CD4-positive, alpha-beta T cell treated with Interleukin-17A for 1 hour (primary cell): ENCODE measurements around the gene DZIP1.

Source experiments
- DNase-seq: peaks from one replicate; pipeline ENCODE4 v3.0.0-alpha.2; 2020

The DZIP1 gene

DNA sequence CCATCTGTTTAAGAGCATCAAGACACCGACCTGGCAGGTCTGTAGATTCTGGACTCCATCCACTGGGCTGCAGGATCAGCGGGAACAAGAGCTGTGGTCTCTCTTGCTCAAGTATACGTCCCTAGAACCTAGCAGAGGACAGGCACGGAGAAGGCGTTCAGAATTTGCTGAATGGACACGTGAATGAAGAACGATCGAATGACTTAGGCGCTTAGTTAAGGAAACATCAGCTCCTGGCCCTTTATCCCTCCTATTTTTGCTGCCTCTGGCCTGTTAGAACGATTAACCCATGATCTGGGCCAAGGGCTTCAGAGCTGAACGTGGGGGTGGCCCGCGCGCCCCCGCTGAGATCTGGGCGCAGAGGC lies 953 bp downstream of the DZIP1 start:
- DNase-seq = no peak

DNA sequence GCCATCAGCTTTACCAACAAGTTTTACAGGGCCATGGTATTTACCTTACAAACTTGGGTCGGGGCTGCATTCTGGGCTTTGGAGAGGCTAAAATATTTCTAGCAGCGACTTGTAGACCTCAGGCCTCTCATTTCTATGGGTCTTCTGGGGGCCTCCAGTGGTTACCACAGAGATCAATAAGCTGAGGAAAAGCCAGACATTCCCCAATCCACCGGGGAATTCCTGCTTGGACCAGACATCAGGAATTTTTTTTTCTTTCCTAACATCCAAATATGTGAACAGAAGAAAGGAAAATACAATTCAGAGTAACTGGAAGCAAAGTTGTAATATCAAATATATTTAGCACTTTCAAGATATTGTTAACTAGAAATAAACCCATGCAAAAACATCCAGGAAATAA lies 1.5 kb downstream of the DZIP1 start:
- no peak for DNase-seq

DNA sequence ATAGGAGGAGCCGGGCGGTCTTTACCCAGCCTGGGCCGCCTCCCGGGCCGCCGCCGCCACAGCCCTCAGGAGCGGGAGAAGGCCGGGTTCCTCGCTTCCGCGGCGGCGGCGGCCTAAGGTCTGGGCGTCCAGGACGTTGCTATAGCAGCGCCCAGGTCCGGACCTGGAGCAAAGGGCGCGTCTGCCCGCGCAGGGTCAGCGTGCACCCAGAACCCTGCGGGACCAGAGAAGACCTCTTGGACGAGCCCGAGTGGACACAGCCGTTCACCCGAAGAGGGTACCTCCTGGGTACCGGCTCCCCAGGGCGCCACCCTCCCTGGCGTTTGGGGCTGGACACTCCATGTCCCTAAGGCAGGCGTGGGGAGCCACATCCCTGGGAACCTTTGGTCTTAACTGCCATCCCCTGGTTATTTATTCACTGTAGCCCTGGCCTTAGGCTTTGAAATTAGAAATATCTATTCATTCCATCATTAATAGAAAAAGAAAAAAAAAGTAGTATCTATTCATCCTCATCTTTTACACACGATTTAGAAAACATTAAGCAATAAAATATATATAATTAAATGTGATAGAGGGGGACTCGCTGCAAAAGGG lies 2.4 kb downstream of the DZIP1 start:
- no peak for DNase-seq

DNA sequence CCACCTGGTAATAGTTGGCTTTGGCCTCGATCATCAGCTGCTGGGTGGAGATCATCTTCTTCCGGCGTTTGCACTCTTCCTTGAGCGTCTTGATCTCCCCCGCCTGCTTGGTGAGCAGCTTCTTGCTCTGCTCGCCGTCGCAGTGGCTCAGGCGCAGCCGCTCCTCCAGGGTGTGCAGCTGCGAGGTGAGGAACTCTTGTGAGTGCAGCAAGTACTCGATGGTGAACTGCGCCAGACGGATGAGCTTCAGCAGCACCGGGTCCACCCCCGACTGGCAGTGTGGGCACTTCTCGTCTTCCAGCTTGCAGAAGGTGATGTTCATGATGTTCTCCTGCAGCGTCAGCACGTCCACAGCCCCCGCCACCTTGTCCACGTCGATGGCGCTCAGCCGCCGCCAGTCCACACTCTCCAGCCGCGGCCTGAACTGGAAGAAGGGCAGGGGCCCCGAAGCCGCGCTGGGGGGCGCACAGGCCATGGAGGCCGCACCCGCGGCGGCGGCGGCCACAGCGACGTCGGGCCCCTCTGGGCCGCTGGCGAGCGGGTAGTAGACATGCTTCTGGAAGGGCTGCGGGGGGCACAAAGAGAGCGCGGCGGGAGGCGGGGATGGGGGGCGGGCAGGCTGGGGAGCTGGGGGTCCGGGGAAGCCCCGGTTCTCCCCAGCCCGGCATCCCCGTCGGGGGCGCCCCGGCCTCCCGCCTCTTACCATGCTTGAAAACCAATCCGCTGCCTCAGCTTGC lies 3.0 kb downstream of the DZIP1 start:
- DNase-seq = no peak

DNA sequence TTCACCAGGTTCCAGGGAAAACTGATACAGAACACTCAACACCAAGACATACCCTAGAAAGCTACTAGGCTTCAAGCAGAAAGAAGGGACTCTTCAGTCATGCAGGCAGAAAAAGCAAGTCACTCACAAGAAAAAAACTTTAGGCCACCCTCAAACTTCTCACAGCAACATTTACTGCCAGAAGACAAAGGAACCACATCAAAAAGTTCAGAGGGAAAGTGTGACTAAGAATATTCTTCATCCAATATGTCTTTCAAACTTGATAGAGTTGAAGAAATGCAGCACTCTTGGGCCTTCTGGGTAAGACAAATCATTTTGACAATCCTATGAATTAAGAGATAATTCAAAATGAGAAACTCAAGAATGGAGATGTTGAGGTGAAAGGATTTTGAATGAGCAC lies 7.7 kb downstream of the DZIP1 start:
- no peak for DNase-seq

DNA sequence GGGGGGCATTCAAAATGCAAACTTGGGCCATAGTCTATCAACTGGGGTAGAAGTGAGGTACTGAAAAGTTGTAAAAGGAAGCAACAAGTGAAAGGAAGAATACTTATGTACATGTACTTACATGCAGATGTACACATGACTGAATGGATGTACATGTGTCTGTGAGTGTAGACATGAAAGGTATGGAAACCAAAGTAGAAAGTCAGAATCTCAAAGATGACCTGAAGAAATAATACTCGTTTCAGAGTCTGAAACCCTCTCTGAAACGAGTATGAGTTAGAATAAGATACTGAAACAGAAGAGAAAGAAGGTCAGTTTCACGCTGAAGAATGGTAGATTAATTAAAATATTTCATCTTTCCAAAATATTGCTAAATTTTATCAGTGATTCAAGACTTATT lies 13.9 kb downstream of the DZIP1 start:
- DNase-seq = no peak

DNA sequence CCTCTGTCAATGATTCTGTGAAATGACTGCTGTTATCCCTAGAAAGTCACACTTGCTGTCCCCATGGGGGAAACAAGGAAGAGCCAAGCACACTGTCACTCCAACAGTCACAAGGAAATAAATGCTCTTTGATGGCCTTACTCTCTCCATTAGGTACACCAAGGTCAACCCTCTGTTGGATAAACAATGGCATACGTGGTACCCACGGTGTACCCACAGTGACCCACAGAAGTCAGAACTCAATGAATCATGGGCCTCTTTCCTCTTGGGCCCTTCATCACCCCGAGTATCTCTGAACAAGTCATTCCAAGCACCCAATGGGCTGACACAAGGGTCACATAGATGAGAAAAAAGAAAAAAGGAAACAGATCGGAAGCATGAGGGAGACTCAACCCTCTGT lies 15.4 kb downstream of the DZIP1 start:
- no peak for DNase-seq

DNA sequence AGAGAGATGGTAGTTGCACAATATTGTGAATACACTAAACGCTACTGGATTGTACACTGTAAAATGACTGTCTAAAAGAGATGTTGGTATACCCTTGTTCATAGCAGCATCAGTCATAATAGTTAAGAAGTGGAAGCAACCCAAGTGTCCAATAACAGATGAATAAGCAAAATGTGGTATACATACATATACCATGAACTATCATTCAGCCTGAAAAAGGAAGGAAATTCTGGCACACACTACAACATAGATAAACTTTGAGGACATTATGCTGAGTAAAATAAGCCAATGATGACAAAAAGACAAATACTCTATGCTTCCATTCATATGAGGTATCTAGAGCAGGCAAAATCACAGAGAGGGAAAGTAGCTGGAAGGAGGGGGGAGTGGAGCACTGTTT lies 16.0 kb downstream of the DZIP1 start:
- DNase-seq = no peak

DNA sequence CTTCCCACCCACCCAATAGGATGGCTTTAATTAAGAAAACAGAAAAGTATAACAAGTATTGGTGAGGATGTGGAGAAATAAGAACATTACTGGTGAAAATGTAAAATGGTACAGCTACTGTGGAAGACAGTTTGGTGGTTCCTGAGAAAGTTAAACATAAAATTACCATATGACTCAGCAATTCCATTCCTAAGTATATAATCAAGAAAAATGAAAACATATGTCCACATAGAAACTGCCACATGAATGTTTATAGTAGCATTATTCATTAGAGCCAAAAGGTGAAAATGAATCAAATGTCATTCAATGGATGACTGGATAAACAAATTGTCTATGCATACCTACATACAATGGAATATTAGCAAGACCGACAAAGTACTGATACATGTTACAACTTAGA lies 16.9 kb downstream of the DZIP1 start:
- DNase-seq = no peak

DNA sequence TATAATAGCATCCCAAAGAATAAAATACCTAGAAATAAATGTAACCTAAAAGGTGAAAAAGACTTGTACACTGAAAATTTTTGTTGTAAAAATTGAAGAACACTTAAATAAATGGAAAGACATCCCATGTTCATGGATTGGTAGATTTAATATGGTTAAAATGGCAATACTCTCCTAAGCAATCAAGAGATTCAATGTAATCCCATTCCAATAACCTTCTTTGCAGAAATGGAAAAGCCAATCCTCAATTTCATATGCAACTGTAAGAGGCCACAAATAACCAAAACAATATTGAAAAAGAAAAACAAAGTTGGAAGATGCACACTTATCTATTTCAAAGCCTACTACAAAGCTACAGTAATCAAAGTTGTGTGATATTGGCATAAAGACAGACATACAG lies 17.7 kb downstream of the DZIP1 start:
- no peak for DNase-seq

DNA sequence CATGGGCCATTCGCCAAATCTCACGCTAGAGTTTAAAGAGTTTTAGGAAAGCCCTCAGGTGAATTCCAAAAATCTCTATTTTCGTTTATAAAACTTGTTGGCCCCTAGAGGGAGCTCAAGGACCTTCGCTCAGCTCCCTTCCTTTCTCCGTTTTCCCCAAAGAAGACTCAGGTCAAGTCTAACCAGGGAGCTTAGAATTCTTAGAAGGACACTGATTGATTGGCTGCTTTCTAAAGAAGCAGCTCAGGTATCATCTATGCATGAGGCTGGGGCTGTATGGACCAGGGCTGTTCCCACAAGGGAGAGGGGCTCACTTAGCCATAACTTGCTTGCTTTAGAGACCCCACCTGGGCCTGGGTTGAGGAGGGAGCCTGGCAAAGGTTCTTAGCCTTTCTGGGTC lies 20.5 kb downstream of the DZIP1 start:
- DNase-seq = peak; percentile 37

DNA sequence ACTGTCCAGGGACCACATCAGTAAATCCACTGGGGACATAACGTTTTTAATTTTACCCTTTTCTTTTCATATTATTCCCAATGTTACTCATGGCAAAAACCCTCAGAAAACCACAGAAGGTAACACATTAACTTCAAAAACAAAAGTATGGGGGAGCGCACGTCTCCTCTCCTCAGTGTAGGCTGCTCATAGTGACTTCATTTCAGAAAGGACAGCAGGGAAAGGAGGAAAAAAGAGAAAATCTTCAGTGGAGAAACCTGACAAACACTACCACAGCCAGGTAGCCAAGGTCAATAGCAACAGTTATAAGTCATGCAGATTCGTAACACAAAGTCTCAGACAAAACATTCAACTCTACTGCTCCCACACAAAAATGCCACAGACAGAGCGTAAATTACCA lies 21.4 kb downstream of the DZIP1 start:
- DNase-seq = no peak

DNA sequence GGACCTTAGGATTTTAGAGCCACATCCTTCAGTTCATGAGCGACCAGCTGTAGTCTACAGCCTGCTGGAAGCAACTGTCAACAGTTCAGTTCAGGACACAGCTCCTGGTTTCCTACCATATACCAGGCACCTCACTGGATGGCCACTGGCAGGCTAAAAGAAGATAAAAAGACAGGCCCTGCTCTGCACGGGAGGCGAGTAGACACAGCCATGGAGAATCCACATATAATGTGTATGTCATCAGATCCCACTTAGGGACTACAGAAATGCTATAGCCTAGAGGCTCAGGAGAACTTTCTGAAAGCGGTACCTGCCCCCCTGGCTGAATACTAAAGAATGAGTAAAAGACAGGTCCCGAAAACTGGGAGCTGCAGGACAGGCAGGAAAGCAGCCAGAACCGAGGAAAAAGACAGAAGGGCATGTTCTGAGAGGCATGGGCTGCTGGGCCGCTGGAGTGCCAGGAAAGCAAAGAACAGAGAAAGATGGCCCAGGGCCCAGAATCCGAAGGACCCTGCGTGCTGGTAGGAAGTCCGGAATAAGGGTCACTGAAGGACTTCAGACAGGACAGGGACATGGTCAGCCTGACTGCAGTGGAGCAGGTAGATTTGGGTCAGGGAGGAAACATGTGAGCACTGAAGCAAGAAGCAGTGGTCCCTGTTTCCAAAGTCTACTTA lies 23.5 kb downstream of the DZIP1 start:
- no peak for DNase-seq

DNA sequence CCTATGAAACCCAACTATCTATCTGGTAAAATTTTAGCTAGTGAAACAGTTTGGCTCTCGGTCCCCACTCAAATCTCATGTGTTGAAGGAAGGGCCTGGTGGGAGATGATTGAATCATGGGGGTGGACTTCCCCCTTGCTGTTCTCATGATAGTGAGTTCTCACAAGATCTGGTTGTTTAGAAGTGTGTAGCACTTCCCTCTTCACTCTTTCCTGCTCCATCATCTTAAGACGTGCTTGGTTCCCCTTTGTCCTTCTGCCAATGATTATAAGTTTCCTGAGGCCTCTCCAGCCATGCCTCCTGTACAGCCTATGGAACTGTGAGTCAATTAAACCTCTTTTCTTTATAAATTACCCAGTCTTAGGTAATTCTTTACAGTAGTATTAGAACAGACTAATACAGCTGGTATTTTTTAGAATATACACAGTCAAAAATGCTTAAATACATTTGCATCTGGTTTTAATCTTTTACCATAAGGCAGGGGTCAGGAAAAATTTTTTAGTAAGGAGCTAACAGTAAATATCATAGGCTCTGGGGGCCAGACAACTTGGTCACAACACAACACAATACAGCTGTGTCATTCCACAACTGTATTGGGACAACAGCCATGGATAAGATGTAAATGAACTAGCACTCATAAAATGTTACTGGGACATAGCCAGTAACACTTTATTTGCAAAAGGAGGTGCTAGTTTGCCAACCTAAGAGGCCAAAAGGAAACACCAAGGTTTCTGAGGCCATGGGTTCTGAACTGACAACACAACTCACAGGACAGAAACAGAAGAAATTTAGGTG lies 24.3 kb downstream of the DZIP1 start:
- no peak for DNase-seq

DNA sequence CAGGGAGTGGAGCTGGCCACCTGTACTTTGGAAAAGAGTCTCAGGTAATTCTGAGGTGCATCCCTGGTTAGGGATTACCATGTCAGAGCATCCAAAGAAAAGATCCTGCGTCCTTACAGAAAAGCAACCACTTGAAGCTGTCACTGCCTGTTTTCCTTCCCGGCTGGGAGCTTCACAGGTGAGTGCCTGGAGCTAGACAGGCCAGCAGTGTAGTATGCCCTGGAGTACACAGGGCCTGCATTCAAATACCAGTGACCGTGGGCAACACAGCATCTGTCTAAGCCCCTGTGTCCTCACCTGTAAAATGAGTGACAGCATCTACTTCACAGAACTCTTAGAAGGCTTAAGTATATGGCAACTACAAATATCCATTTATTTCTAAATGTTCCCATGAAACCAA lies 29.0 kb downstream of the DZIP1 start:
- no peak for DNase-seq

DNA sequence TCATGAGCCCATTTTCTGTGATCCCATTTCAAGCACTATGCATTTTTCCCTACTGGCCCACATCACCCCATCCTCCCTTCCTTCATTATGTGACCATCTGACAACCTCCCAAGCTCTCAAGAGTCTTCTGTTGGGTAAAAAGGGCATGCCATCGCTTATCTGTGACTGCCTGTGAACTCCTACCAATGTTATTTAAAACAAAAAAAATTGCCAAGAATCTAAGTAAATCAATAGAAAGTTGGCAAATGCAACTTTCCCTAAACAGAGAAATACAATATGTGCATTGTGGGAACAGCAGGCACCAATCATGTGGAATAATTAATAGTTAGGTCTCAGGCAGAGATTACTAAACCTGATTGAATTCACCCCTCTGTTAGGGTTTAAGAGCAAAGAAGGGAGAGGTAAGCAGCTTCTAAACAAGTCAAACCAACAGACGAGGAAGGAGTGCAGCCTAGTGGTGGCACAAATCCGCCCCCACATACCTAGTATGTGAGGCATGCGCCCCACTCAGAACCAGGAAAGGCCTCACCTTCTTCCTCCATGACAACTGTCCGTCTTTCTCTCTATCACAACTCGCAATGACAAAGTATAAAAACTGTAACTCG lies 29.8 kb downstream of the DZIP1 start:
- DNase-seq = no peak

DNA sequence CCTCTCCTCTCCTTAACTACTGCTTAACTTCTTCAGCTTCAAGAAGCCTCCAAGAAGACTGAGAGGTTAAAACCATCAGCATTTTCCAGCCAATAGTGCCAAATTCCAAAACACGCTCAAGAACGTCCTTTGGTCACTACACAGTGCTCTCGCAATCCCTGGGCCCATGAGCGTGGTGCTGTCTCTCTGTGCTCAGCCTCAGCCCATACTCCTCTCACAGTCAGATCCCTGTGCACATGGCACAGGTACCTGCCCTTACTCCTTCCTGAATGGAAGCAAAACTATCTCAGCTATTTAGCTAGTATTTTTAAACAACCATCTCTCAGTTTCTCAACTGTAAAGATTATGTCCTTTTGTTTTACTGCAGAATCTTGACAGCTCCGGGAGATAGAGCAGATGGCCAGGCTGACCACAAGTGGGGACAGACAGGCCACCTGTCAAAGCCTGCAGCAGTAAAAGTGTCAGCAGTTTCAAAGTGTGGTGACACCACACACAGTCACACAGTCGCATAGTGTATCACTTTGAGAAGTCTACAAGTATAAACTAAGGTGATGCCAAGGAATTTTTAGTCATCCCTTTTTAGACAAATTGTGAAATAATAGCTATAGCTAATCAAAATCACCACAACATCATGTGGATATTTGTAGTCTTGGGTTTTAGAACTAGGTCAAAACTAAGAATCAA lies 35.7 kb downstream of the DZIP1 start:
- DNase-seq = no peak

DNA sequence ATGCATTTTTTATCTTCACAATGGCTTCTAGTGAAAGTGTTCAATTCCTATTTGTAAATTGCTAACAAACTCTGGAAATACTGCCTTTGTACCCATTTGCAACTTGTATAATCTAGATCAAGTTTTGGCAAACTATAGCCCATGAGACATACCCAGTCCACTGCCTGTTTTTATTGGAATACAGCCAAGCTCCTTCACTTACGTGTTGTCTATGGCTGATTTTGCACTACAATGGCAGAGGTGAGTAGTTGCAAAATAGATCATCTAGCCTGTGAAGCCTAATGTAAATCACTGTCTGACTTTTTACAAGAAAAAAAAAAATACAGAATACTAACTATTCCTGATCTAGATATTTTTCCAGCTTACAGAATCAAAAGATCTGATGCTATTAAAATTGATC lies 37.1 kb downstream of the DZIP1 start:
- DNase-seq = no peak

DNA sequence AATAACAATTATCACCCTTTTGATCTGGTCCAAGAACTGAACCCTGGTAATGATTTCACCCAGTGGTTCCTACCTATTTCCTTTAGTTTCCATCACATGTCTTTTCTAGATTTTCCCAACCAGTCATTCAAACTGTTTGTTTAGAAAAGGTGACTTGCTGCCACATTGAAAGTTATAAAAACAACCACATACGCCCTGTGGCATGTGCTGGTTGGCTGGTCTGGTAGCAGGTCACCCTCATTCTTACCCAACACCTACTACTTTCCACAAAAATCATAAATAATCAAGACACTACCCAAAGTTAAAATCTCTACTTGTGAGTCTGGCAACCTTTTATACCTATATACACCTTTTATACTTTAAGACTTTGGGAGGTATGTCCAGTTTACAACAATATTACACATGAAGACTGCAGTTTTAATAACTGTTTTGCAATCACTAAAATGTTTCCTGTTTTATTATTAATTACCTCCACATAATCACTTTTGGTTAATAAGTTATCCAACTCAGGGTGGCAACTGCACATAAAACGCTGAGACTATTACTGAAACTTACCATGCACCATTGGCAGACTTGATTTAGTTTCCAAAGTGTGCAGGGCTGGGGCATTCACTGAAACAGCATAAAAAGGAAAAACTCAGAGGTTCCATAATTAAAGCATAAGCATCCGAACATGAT lies 38.9 kb downstream of the DZIP1 start:
- no peak for DNase-seq

DNA sequence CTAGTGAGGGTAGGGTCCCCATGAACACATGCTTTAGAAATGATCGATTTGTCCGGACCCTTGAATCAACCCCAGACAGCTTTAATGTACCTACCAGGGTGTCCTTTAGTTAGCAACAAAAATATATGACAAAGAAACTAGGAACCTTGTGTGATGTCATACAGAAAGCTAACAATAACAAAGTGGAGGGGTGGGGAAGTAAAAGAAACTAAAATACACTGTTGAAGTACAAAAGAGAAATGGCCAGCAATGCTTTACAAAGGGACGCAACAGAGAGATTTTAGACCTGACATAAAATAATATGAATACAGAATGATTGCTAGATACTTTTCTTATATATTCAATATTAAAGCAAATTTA lies 40.0 kb downstream of the DZIP1 start:
- DNase-seq = no peak

DNA sequence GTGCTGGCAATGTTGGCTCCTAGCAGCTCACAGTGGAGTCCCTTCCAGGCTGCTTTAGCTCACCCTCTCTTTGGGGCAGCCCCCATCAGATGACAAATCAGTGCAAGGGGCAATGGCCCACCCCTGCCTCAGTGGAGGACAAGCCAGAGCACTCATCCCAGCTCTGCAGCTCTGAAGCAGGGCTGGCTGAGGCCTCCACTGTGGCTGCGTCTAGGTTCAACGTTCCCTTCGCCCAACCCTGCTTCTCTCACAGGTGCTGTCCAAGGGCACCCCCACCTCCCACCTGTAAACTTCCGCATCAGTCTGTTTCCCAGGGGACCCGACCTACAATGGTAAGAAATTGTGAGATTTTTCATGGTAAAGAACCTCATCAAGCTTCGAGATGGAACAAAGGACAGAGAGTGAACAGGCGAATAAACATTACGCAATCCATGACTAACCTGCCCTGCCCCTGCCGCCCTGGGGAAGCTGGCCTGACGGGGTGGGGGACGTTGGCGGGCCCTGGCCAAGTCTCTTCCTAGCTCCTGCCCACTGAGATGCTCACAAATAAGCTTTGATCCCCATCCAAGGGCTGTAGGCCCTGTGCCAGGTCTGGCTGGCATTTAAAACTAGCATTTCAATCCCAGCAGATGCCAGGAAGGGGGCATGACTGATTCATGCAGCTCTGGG lies 40.5 kb downstream of the DZIP1 start:
- no peak for DNase-seq

DNA sequence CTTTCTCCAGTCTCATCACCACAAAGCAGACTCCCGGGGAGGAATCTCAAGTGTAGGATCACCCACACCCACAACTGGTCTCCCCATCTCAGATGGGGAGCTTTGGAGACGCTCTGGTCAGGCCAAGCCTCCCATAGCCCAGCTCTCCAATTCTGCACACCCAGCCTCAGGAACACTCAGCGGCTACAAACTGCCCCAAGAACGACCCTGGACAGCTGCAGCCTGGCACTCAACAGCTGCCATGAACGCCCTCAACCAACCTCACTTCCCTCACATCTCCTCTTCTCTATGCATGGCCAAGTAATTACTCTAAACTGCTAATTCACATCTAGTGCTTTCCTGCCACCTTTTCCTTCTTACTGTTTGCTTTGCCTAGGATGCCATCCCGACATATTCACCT lies 42.6 kb downstream of the DZIP1 start:
- no peak for DNase-seq
